ENCODE results near the gene HNF1A. TPM values are rescaled to one million over a fixed set of nuclear protein-coding genes. Genes with fewer than 3 reads are reported as not detected.

The HNF1A gene
- total RNA-seq, 2 donors from 2014 or later, result 0.49 TPM; not detected in 1

GRCh38 chr12:120981407-120981941 is 3.1 kb downstream of the HNF1A start:
- Histone ChIP-seq H3K4me3 (no peak overlapping the region), H3K27me3 (replicated peaks; ENCODE audit: insufficient read depth) (no peaks in the 10 kb centered on the region), H3K4me1 (ENCODE audit: control insufficient read depth in 1 of 2, low read depth in 2 of 2) (peaks cover 0 to 12% of the 10 kb centered on the region in 2 donors), H3K36me3 (no peaks in the 10 kb centered on the region), H3K27ac (no peak overlapping the region), H3K9me3 (no peaks in the 10 kb centered on the region)
- no peak for ATAC-seq (ENCODE audit: insufficient number of reproducible peaks, low FRiP score, low read depth)
- DNase-seq (ENCODE audit: low spot score), result no peak
- TF ChIP-seq CTCF (IDR thresholded peaks at IDR 0.05), result no peak

- no peak overlapping the region for H3K4me3 ChIP-seq
- no peak for ATAC-seq (ENCODE audit: insufficient number of reproducible peaks, low FRiP score, low read depth)
These were observed 4.3 kb downstream of the HNF1A start for GRCh38 chr12:120982659-120983058.

GRCh38 chr12:120983759-120984158 is 5.4 kb downstream of the HNF1A start:
- ATAC-seq (ENCODE audit: insufficient number of reproducible peaks, low FRiP score, low read depth) (no peak), DNase-seq (ENCODE audit: low spot score) (no peak)
- no peak for TF ChIP-seq CTCF (IDR thresholded peaks at IDR 0.05)

More at GRCh38 chr12:120982659-120983058, 4.3 kb downstream of the HNF1A start:
- H3K27ac ChIP-seq, result no peak overlapping the region
- no peaks in the 10 kb centered on the region for H3K27me3 ChIP-seq (replicated peaks; ENCODE audit: insufficient read depth)
- H3K9me3 ChIP-seq, result no peaks in the 10 kb centered on the region
- no peak for DNase-seq (ENCODE audit: low spot score)
- H3K36me3 ChIP-seq, result no peaks in the 10 kb centered on the region
- TF ChIP-seq CTCF (IDR thresholded peaks at IDR 0.05), result no peak
- H3K4me1 ChIP-seq (ENCODE audit: control insufficient read depth in 1 of 2, low read depth in 2 of 2), result peaks cover 0 to 12% of the 10 kb centered on the region in 2 donors

DNA sequence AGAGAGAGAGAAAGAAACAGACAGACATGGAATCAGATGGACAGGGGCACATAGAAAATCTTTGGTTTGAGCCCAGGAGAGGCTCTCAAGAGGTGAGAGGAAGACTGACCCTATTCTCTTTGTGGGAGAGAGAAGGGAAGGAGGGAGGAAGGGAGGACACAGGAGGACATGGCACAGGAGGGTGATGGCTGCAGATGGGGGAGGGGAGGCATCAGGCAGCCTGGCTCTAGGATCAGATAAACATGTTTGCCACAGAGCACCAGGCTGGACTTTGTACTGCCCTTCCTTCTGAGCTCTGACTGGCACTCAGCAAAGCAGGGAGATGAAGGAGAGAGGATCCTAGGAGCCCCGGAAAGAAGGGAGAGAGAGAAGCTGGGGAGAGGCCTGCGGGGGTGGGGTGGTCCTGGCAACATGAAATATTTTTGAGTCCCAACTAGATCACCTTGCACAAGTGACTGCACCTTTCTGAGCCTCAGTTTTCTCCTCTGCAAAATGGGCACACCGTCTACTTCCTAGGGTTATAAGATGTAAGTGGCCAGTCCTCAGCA is 6.1 kb downstream of the HNF1A start:
- Histone ChIP-seq H3K27ac (no peak overlapping the region), H3K27me3 (replicated peaks; ENCODE audit: insufficient read depth) (no peaks in the 10 kb centered on the region), H3K4me3 (no peak overlapping the region), H3K9me3 (no peaks in the 10 kb centered on the region), H3K36me3 (no peaks in the 10 kb centered on the region), H3K4me1 (ENCODE audit: control insufficient read depth in 1 of 2, low read depth in 2 of 2) (no peaks in the 10 kb centered on the region)
- DNase-seq (ENCODE audit: low spot score), result no peak
- TF ChIP-seq CTCF (IDR thresholded peaks at IDR 0.05), result no peak
- ATAC-seq (ENCODE audit: insufficient number of reproducible peaks, low FRiP score, low read depth), result no peak

More at GRCh38 chr12:120983759-120984158, 5.4 kb downstream of the HNF1A start:
- Histone ChIP-seq H3K4me3 (no peak overlapping the region), H3K9me3 (no peaks in the 10 kb centered on the region), H3K36me3 (no peaks in the 10 kb centered on the region), H3K27me3 (replicated peaks; ENCODE audit: insufficient read depth) (no peaks in the 10 kb centered on the region), H3K4me1 (ENCODE audit: control insufficient read depth in 1 of 2, low read depth in 2 of 2) (peaks cover 0 to 3% of the 10 kb centered on the region in 2 donors), H3K27ac (no peak overlapping the region)

DNA sequence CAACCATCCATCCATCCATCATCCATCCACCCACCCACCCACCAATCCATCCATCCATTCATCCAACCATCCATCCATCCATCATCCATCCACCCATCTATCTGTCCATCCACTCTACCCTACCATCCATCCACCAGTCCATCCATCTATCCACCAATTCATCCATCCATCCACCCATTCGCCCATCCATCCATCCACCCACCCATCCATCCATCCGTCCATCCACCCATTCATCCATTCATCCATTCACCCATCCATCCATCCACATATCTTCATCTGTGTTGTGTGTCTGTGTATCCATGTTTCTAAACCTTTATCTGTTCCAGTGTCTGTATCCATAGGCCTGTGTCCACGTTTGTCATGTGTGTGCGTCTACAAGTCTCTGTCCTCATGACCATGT is 9.9 kb downstream of the HNF1A start:
- no peak for ATAC-seq (ENCODE audit: insufficient number of reproducible peaks, low FRiP score, low read depth)
- Histone ChIP-seq H3K27me3 (replicated peaks; ENCODE audit: insufficient read depth) (no peaks in the 10 kb centered on the region), H3K27ac (no peak overlapping the region), H3K36me3 (no peaks in the 10 kb centered on the region), H3K4me3 (no peak overlapping the region), H3K9me3 (no peaks in the 10 kb centered on the region), H3K4me1 (ENCODE audit: control insufficient read depth in 1 of 2, low read depth in 2 of 2) (no peaks in the 10 kb centered on the region)
- no peak for DNase-seq (ENCODE audit: low spot score)
- no peak for TF ChIP-seq CTCF (IDR thresholded peaks at IDR 0.05)

Data from thoracic aorta (tissue), 2 donors.